HK-2 (cell line): ENCODE measurements around the gene MTAP.

Source experiments
- DNase-seq: peaks from one replicate; pipeline ENCODE4 v3.0.0-alpha.2; 2018; ENCODE audit not compliant: unreplicated experiment

MTAP gene

GRCh38 chr9:21969011-21969940 lies 166.8 kb downstream of the MTAP start:
- DNase-seq: no peak

DNA sequence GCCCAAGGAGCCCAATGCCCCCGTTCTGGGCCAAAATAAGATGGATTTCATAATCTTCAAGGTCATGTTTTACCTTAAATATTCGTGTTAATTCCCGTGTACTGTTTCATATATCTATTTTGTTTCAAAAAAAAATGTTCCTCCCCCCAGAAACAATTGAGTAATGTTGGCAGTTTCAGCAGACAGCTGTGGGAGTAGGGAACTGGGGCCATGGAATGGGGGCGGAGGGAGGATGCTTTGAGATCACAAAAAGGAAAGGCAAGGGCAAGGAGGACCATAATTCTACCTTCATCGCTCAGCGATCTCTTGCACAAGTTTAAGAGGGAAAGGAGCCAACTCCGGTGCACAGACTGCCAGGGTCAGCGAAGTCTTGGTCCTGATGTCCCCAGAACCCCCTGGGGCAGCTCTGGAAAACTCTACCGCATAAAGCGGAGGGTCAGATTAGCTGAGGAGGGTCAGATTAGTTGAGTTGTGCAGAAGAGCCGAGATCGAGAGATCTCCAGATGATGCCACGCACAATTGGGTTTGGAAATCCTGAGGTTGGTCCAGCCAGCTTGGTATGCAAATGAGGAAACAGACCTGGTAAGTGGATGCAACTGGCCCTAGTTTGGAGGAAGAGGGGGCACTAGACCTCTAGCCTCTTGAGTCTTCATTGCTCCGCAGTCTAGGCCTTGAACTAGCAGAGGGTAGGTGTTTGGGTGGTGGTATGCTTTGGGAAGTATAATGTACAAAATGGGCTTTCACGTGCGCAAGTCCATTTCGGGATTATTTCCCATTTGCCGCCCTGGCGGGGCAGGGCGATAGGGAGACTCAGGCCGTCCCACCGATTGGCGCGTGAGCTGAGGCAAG lies 167.7 kb downstream of the MTAP start:
- no peak for DNase-seq

DNA sequence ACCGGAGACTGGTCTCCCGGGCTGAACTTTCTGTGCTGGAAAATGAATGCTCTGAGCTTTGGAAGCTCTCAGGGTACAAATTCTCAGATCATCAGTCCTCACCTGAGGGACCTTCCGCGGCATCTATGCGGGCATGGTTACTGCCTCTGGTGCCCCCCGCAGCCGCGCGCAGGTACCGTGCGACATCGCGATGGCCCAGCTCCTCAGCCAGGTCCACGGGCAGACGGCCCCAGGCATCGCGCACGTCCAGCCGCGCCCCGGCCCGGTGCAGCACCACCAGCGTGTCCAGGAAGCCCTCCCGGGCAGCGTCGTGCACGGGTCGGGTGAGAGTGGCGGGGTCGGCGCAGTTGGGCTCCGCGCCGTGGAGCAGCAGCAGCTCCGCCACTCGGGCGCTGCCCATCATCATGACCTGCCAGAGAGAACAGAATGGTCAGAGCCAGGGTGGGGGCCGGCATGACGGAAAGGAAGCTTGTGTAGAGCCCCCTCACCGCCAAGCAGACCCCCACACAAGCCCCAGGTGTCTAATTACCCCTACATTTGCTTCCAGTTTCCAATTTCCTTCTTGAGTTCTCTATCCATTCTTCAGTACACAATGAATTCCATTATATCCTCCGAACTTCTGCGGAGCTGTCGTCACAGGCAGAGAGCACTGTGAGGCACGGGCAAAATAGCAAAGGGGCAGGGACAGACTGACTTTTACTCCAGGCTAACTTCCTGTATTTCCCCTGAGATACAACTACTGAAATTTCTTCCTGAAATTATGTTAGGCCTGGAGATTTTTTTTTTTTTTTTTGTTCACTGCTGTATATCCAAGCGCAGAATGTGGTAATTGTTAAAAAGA lies 168.6 kb downstream of the MTAP start:
- DNase-seq: no peak

DNA sequence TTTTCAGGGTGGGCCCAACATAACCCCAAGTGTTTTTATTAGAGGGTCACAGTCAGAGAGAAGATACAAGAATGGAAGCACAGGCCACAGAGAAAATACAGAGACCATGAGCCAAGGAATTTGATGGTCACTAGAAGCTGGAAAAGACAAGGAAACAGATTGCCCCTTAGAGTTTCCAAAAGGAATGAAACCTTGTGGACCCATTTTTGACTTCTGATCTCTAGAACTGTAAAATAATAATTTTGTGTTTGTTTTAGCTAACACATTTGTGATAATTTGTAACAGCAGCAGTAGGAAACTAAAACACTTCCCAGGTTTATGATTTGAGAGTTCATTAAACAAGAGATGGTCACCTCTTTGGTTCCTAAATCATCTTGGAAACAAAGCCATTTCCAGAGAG lies 169.9 kb downstream of the MTAP start:
- no peak for DNase-seq

DNA sequence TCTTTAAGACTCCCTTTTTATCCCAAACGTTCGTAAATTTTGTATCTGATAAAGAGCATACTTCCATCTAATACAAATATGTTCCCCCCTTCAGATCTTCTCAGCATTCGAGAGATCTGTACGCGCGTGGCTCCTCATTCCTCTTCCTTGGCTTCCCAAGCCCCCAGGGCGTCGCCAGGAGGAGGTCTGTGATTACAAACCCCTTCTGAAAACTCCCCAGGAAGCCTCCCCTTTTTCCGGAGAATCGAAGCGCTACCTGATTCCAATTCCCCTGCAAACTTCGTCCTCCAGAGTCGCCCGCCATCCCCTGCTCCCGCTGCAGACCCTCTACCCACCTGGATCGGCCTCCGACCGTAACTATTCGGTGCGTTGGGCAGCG lies 171.9 kb downstream of the MTAP start:
- no peak for DNase-seq

DNA sequence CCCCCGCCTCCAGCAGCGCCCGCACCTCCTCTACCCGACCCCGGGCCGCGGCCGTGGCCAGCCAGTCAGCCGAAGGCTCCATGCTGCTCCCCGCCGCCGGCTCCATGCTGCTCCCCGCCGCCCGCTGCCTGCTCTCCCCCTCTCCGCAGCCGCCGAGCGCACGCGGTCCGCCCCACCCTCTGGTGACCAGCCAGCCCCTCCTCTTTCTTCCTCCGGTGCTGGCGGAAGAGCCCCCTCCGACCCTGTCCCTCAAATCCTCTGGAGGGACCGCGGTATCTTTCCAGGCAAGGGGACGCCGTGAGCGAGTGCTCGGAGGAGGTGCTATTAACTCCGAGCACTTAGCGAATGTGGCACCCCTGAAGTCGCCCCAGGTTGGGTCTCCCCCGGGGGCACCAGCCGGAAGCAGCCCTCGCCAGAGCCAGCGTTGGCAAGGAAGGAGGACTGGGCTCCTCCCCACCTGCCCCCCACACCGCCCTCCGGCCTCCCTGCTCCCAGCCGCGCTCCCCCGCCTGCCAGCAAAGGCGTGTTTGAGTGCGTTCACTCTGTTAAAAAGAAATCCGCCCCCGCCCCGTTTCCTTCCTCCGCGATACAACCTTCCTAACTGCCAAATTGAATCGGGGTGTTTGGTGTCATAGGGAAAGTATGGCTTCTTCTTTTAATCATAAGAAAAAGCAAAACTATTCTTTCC lies 172.4 kb downstream of the MTAP start:
- DNase-seq: peak; percentile 87

DNA sequence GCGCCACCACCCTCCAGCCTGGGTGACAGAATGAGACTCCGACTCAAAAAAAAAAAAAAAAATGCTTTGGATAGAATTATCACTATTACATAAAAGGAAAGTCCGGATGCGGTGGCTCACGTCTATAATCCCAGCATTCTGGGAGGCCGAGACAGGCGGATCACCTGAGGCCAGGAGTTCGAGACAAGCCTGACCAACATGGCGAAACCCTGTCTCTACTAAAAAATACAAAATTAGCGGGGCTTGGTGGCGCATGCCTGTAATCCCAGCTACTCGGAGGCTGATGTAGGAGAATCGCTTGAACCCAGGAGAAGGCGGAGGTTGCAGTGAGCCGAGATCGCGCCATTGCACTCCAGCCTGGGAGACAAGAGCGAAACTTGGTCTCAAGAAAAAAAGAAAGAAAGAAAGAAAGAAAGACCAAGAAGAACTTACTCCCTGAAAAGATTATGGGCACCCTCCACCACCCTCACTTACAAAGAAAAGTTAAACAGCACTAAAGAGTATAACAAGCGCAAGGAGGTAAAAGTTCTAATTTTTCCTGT lies 174.0 kb downstream of the MTAP start:
- no peak for DNase-seq

DNA sequence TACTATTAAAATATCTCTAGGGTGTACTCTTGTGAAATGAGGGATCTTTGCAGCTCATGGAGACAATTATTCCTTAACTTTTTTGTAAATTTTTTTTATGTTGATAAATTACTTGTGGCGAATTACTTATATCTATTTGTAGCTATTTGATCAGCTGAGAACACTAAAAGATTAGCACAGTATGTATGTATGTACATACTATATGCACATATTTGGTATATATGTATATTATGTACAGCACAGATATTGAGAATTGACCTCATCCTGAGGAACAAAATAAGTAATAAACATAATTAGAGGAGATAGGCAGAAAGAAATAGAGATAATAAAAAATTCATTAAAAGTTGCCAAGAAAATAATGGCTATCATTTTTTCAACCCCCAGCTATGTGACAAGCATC lies 180.0 kb downstream of the MTAP start:
- no peak for DNase-seq

DNA sequence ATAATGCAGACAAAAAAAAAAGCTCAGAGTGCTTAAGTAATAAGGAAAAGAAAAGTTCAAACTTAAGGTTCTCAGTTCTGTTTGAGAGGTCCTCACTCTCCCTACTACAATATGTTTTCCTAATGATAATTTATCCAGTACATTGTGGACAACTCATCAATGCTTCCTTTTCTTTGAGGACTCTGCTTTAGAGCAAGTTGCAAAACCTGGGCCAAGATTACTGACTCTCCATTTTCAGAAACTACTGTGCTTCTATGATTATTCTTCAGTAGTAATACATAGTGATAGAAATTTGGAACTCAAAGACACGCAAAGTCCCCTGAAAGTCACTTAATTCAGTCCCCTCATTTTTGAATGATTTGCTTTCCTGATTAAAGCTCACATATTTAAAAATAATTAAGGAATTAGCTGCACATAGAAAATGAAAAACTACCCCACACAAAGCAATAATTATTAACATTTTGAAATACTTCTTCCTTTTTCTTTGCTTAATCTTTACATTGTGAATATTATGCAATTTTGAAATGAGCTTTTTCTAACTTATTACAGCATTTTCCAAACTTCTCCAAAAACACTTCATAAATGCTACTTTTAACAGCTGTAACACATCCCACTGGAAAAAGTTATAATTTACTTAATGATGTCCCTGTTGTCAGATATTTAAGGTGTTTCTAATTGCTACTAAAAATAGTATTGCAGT lies 180.6 kb downstream of the MTAP start:
- DNase-seq: no peak

DNA sequence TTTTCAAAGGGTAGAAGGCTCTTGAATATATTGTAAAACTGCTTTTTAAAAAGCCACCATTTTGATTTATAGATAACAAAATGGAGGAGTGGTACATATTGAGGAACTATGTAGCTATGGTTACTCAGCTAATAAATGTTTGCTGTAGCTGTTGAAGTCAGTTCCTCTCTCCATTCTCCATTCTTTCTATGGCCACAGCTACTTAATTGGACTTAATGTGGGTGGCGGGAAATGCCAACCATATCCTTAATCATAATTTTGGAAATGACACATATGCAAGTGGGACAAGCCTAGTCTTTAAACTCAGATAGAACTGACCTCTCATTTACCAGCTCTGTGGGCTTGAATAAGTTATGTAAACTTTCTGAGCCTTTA lies 181.1 kb downstream of the MTAP start:
- DNase-seq: no peak

GRCh38 chr9:21984101-21984500 lies 181.7 kb downstream of the MTAP start:
- DNase-seq: no peak

DNA sequence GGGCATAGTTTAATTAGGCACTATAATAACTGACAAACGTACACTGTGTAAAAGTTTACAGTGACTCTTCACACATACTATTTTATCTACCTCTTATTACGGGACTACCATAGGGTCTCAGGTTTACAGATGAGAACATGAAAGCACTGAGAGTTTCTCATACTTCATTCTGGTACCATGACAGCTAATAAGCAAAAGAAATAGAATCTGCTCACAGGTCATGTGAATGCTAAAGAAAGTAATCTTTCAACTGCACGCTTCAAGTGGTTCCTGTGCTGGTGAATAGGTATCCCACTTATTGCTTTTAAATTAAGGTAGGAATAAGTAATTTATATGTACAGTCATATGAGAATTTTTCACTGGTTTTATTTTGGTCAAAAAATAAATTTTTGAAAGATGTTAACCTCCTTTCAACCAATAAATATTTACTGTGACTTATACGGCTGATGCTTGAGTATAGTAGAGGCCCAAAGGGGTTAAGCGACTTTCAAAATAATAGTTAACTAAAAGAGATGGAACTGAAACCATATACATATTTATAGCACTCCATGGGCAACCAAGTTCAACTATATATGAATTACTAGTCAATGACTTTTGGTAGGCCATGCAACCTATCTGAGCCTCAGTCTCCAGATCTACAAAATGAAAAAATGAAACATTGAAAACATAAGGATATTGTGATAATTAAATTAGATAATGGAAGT lies 183.7 kb downstream of the MTAP start:
- no peak for DNase-seq
